Measurements from ENCODE around the gene GLMP. TPM values are rescaled to one million over a fixed set of nuclear protein-coding genes. Genes with fewer than 3 reads are reported as not detected.

GLMP gene
- polyA plus RNA-seq, 1 experiment = 25.5 TPM

Other genes with a start within 250 kb of the GLMP start
- 22.7 and 23.2 TPM in 2 replicates for gene UBQLN4, start 241.9 kb downstream of the GLMP start, polyA plus RNA-seq (2011; rRNA removed)
- gene LAMTOR2, start 240.9 kb downstream of the GLMP start, polyA plus RNA-seq (2011; rRNA removed) = 42.4 and 60.4 TPM in 2 replicates
- gene RAB25, start 234.5 kb downstream of the GLMP start, polyA plus RNA-seq (2011; rRNA removed) = not detected in 2 replicates
- gene MEX3A, start 213.2 kb downstream of the GLMP start, polyA plus RNA-seq (2011; rRNA removed) = 11.8 and 14.6 TPM in 2 replicates
- 365 and 382 TPM in 2 replicates for gene LMNA, start 181.0 kb downstream of the GLMP start, polyA plus RNA-seq (2011; rRNA removed)
- gene SEMA4A, start 142.1 kb downstream of the GLMP start, polyA plus RNA-seq (2011; rRNA removed) = 0.58 and 0.60 TPM in 2 replicates
- 24.1 TPM in 2 replicates for gene SLC25A44, start 101.6 kb downstream of the GLMP start, polyA plus RNA-seq (2011; rRNA removed)
- gene PMF1, start 82.7 kb downstream of the GLMP start, polyA plus RNA-seq (2011; rRNA removed) = 43.5 and 53.3 TPM in 2 replicates
- gene BGLAP, start 53.5 kb downstream of the GLMP start, polyA plus RNA-seq (2011; rRNA removed) = 0.12 and 0.45 TPM in 2 replicates
- gene PAQR6, start 47.6 kb downstream of the GLMP start, polyA plus RNA-seq (2011; rRNA removed) = 0.20 and 0.26 TPM in 2 replicates
- 20.8 and 27.8 TPM in 2 replicates for gene SMG5, start 12.9 kb downstream of the GLMP start, polyA plus RNA-seq (2011; rRNA removed)
- gene TMEM79, start 11.4 kb downstream of the GLMP start, polyA plus RNA-seq (2011; rRNA removed) = 1.6 and 1.8 TPM in 2 replicates
- gene VHLL, start 3.6 kb upstream of the GLMP start, polyA plus RNA-seq (2011; rRNA removed) = not detected in 2 replicates
- gene CCT3, start 42.6 kb upstream of the GLMP start, polyA plus RNA-seq (2011; rRNA removed) = 314 and 359 TPM in 2 replicates
- 0.27 and 0.48 TPM in 2 replicates for gene TSACC, start 42.8 kb upstream of the GLMP start, polyA plus RNA-seq (2011; rRNA removed)
- not detected in 2 replicates for gene RHBG, start 73.5 kb upstream of the GLMP start, polyA plus RNA-seq (2011; rRNA removed)
- 9.9 and 14.5 TPM in 2 replicates for gene MEF2D, start 205.1 kb upstream of the GLMP start, polyA plus RNA-seq (2011; rRNA removed)

Data from AG04450 (cell line).